Measurements from ENCODE around the gene AHCYL1. TPM values are rescaled to one million over a fixed set of nuclear protein-coding genes. Genes with fewer than 3 reads are reported as not detected.

Gene AHCYL1
- total RNA-seq, 4 donors from 2014 or later, result 77.0 to 112 (median 87.2) TPM

DNA sequence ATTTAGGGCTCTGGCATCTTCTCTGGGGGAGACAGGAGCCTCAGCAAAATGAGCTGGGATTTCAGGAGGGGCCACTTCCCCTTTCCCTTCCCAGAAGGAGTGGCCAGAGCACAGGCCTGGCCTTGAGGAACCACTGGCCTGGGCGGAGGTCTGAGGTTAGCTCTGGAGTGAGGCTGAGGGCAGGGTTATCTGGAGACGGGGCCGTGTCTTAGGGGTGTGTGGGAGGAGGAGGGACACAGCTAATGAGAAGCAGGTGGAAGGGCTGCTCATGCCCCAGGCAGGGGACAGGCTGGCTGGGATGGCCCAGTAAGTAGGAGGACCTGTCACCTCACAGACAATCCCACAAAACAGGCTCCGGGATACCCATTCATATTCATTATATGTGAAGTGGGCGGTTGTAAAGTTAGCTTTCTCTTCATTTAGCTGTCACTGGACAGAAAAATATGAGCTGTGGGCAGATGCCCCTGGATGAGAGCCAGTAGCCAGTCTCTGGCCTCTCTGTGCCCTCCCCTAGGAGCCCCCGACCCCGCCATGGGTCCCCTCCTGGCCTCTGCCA is 73.5 kb downstream of the AHCYL1 start:
- TF ChIP-seq CTCF (IDR thresholded peaks at IDR 0.05; ENCODE audit: low read depth), result no peak

- TF ChIP-seq CTCF (IDR thresholded peaks at IDR 0.05; ENCODE audit: low read depth), result no peak
Observed at GRCh38 chr1:110058591-110058990, 74.0 kb downstream of the AHCYL1 start.

GRCh38 chr1:110059133-110059863 is 74.7 kb downstream of the AHCYL1 start:
- no peak for TF ChIP-seq CTCF (IDR thresholded peaks at IDR 0.05; ENCODE audit: low read depth)

- TF ChIP-seq CTCF (IDR thresholded peaks at IDR 0.05; ENCODE audit: low read depth), result no peak
Observed at GRCh38 chr1:110060034-110060661, 75.6 kb downstream of the AHCYL1 start.

GRCh38 chr1:110060662-110061060 is 76.1 kb downstream of the AHCYL1 start:
- no peak for TF ChIP-seq CTCF (IDR thresholded peaks at IDR 0.05; ENCODE audit: low read depth)

- TF ChIP-seq CTCF (IDR thresholded peaks at IDR 0.05; ENCODE audit: low read depth), result no peak
Observed at GRCh38 chr1:110061341-110061740, 76.8 kb downstream of the AHCYL1 start.

DNA sequence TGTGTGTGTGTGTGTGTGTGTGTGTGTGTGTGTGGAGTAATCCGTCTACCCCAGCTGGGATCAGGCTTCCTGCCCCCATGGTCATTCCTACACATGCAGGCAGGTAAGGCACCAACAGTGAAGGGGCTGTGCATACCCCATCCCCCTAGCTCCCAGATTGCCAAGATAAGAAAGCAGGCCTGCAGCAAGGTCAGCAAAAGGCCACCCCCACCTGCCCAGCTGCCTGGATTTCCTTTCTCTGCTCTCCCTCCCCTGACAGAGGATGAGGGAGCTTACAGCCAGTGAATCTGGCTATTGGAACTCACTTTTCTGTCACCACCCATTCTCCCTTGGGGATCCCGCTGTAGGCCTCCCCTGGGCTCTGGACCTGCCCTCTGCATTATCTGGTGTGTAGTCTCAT is 78.0 kb downstream of the AHCYL1 start:
- TF ChIP-seq CTCF (IDR thresholded peaks at IDR 0.05; ENCODE audit: low read depth), result no peak

Data from subcutaneous adipose tissue (tissue), 4 donors.